HFFc6 (cell line): Measurements from ENCODE around the gene DGKQ. TPM values are rescaled to one million over a fixed set of nuclear protein-coding genes. Genes with fewer than 3 reads are reported as not detected.

Experiments
- DNase-seq: peaks from one replicate; pipeline ENCODE4 v3.0.0-alpha.2; 2018
- H3K27ac Mint-ChIP-seq: 2 replicates; pipeline ENCODE4 v1.8.0; 2020; ENCODE audit warnings: mild to moderate bottlenecking, mixed read lengths
- H3K27me3 Mint-ChIP-seq: 2 replicates; pipeline ENCODE4 v1.8.0; 2021; ENCODE audit warnings: mild to moderate bottlenecking, moderate library complexity, mixed read lengths; ENCODE audit not compliant: insufficient read depth
- H3K36me3 Mint-ChIP-seq: 2 replicates; pipeline ENCODE4 v1.8.0; 2021; ENCODE audit warnings: low read depth, mixed read lengths
- H3K4me1 Mint-ChIP-seq: 2 replicates; pipeline ENCODE4 v1.8.0; 2020; ENCODE audit warnings: low read depth, mixed read lengths
- H3K4me3 Mint-ChIP-seq: 2 replicates; pipeline ENCODE4 v1.8.0; 2020; ENCODE audit warnings: mild to moderate bottlenecking, moderate library complexity, mixed read lengths
- H3K9me3 Mint-ChIP-seq: 2 replicates; pipeline ENCODE4 v1.8.0; 2020; ENCODE audit warnings: mild to moderate bottlenecking, mixed read lengths
- CTCF ChIP-seq: fragments of 200-600 bp; sonication (generic); IDR thresholded peaks from 2 replicates; pipeline ENCODE4 v1.5.0; 2021; ENCODE audit warnings: antibody characterized with exemption, mild to moderate bottlenecking
- total RNA-seq, 6 experiments: library from RNA; stranded (reverse); fragmentation: NEBNext Ultra II Directional; extraction: Animal tissue kit (Norgen Biotek cat#: 25700); gene quantifications; 2 replicates in 1 of 6; 3 replicates in 5 of 6; pipeline ENCODE4 v1.2.3, GENCODE V29; 2021

DGKQ gene
- total RNA-seq, 6 experiments from 2014 or later, result 11.3 to 14.9 (median 13.1) TPM

DNA sequence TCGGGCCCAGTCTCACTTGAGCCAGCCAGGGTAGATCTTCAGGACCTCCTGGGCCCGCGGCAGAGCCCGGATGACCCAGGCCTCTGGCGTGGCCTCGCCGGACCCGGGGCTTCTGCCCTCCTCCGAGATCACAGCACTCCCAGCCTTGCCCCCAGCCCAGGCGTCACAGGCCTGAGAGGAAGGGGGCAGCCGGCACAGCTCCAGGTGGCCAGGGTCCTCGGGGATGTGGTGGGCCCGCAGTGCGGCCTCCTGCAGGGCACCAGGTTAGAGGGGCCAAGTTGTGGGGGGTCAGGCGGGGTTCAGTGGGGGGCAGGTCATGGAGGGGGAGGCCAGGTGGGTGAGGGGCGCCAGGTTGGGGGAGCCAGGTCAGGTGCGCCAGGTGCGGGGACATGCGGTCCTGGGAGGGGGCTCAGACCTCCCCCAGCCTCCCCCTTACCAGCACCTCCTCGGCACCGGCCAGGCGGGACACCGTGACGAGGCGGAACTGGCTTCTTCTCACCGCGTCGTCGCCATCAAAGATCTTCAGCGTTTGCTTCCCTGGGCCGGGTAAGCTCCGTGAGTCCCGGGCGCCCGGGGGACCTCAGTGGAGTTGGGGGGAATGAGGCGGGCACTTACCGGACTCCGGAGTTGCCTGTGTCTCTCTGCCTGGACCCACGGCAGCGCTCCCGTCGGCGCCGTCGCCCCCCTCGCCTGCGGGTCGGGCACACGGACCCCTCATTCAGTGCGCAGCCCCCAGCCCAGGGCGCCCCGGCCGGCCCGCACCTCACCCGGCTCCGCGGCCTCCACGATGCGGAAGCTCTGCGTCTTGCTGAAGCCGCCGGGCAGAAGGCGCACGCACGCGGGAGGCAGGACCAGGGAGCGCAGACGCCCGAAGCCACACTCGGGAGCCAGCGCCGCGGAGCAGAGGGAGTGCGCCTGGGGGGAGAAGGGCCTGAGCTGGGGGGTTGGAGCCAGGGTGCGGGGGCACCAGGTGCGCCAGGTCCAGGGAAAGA is 6.0 kb downstream of the DGKQ start:
- no peak for DNase-seq
- Mint-ChIP-seq H3K4me3 (no peak overlapping the region), H3K27ac (no peak overlapping the region), H3K27me3 (no peaks in the 10 kb centered on the region; the same call in 1 of the 2 replicates), H3K9me3 (no peaks in the 10 kb centered on the region), H3K4me1 (peaks cover 7% of the 10 kb centered on the region), H3K36me3 (no peaks in the 10 kb centered on the region; the same call in 1 of the 2 replicates)
- TF ChIP-seq CTCF, result no peak

- no peak overlapping the region for H3K27ac Mint-ChIP-seq
- H3K9me3 Mint-ChIP-seq, result no peaks in the 10 kb centered on the region
- H3K27me3 Mint-ChIP-seq, result peaks cover 1% of the 10 kb centered on the region
Observed at GRCh38 chr4:966266-967112, 6.9 kb downstream of the DGKQ start.

GRCh38 chr4:965766-966134 is 7.6 kb downstream of the DGKQ start:
- H3K27me3 Mint-ChIP-seq, result peaks cover 1% of the 10 kb centered on the region
- no peaks in the 10 kb centered on the region for H3K9me3 Mint-ChIP-seq
- H3K36me3 Mint-ChIP-seq, result no peaks in the 10 kb centered on the region; the same call in 1 of the 2 replicates
- no peak overlapping the region for H3K4me3 Mint-ChIP-seq
- peaks cover 4% of the 10 kb centered on the region for H3K4me1 Mint-ChIP-seq
- H3K27ac Mint-ChIP-seq, result no peak overlapping the region
- DNase-seq, result no peak
- no peak for TF ChIP-seq CTCF

More at GRCh38 chr4:966266-967112, 6.9 kb downstream of the DGKQ start:
- Mint-ChIP-seq H3K4me1 (peaks cover 7% of the 10 kb centered on the region), H3K36me3 (no peaks in the 10 kb centered on the region; the same call in 1 of the 2 replicates), H3K4me3 (no peak overlapping the region)
- no peak for DNase-seq
- TF ChIP-seq CTCF, result no peak

GRCh38 chr4:965048-965765 is 8.2 kb downstream of the DGKQ start:
- H3K27me3 Mint-ChIP-seq, result peaks cover 1% of the 10 kb centered on the region
- TF ChIP-seq CTCF, result no peak
- DNase-seq, result no peak
- no peak overlapping the region for H3K4me3 Mint-ChIP-seq
- H3K4me1 Mint-ChIP-seq, result no peaks in the 10 kb centered on the region
- no peak overlapping the region for H3K27ac Mint-ChIP-seq
- H3K9me3 Mint-ChIP-seq, result no peaks in the 10 kb centered on the region
- no peaks in the 10 kb centered on the region for H3K36me3 Mint-ChIP-seq
